SH-SY5Y (cell line): Measurements from ENCODE around the gene RPP30.

ENCODE experiments used
- GATA2 ChIP-seq: IDR thresholded peaks from 2 replicates; pipeline ENCODE4 v1.6.1; 2011; ENCODE audit warnings: mild to moderate bottlenecking, low read depth, low read length
- GATA3 ChIP-seq: IDR thresholded peaks from 2 replicates; pipeline ENCODE4 v1.6.1; 2011; ENCODE audit warnings: low read depth, mild to moderate bottlenecking, low read length, moderate library complexity

GRCh38 chr10:90890347-90890746, 18.6 kb downstream of the RPP30 start:
- TF ChIP-seq GATA3 (no peak), GATA2 (no peak)
